ENCODE measurements around the gene ERGIC1.

ERGIC1 gene

DNA sequence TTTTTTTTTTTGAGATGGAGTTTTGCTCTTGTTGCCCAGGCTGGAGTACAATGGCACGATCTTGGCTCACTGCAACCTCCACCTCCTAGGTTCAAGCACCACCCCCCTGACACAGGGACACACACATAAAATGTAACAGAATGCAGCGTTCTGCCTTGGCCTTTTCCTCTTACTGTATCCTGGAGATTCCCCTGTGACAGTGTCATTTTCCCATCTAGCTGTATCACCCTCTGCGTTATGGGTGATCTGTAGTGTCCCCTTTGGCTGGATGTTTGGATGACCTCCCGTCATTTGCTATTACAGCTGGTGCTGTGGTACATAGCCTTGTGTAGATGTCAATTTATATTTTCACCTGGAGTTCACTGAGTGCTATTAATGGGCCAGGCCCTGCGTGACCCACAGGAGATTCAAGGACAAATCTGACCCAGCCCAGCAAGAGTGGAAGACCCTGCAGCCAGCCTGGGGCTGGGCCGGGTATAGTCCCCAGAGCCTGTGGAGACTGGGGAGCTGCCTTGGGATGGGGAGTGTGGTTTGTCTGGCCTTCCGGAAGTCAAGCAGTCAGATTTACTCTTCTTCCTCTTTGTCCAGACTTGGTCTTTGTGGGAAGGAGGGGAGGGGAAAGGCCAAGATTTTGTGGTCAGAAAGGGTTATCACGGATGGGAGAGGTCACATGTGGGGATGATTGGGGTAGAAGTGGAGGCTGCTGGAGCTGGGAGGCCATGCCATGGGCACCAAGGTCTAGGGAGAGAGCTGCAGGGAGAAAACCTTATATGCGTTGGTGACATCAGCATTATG, 43.6 kb downstream of the ERGIC1 start:
- DNase-seq (ENCODE audit: low read depth): no peak
- no peak overlapping the region for H3K4me3 ChIP-seq (ENCODE audit: low read depth, low read length)
- TF ChIP-seq, protein P1, sequence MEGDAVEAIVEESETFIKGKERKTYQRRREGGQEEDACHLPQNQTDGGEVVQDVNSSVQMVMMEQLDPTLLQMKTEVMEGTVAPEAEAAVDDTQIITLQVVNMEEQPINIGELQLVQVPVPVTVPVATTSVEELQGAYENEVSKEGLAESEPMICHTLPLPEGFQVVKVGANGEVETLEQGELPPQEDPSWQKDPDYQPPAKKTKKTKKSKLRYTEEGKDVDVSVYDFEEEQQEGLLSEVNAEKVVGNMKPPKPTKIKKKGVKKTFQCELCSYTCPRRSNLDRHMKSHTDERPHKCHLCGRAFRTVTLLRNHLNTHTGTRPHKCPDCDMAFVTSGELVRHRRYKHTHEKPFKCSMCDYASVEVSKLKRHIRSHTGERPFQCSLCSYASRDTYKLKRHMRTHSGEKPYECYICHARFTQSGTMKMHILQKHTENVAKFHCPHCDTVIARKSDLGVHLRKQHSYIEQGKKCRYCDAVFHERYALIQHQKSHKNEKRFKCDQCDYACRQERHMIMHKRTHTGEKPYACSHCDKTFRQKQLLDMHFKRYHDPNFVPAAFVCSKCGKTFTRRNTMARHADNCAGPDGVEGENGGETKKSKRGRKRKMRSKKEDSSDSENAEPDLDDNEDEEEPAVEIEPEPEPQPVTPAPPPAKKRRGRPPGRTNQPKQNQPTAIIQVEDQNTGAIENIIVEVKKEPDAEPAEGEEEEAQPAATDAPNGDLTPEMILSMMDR (IDR thresholded peaks at IDR 0.05; ENCODE audit: low read depth, low read length, missing control alignments): no peak
- in situ Hi-C loops (cut with HindIII; ENCODE audit: low sequenced_read_pairs): loop anchor here (25.0 kb wide), 1 partner anchor 90 kb away; no protein-coding TSS in a partner anchor

DNA sequence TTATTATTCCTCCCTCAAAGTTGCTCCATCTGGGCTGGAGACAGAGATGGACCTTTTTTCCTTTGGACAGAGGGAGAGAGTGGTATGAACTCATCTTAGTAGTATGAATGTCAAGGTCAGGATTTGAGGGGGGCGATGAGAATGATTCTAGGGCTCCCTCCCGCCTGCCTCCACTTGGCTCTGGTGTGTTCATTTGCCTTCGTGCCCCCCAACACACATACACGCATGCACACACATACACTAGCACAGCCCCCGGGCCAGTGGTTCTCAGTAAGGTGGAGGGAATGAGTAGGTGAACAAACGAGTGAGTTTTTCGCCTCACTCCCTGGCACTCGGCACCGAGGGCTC, 44.5 kb downstream of the ERGIC1 start:
- in situ Hi-C loops (cut with HindIII; ENCODE audit: low sequenced_read_pairs): loop anchor here (25.0 kb wide), 1 partner anchor 91 kb away; no protein-coding TSS in a partner anchor
- no peak for DNase-seq (ENCODE audit: low read depth)
- H3K4me3 ChIP-seq (ENCODE audit: low read depth, low read length): no peak overlapping the region
- TF ChIP-seq, protein P1 (IDR thresholded peaks at IDR 0.05; ENCODE audit: low read depth, low read length, missing control alignments): no peak

DNA sequence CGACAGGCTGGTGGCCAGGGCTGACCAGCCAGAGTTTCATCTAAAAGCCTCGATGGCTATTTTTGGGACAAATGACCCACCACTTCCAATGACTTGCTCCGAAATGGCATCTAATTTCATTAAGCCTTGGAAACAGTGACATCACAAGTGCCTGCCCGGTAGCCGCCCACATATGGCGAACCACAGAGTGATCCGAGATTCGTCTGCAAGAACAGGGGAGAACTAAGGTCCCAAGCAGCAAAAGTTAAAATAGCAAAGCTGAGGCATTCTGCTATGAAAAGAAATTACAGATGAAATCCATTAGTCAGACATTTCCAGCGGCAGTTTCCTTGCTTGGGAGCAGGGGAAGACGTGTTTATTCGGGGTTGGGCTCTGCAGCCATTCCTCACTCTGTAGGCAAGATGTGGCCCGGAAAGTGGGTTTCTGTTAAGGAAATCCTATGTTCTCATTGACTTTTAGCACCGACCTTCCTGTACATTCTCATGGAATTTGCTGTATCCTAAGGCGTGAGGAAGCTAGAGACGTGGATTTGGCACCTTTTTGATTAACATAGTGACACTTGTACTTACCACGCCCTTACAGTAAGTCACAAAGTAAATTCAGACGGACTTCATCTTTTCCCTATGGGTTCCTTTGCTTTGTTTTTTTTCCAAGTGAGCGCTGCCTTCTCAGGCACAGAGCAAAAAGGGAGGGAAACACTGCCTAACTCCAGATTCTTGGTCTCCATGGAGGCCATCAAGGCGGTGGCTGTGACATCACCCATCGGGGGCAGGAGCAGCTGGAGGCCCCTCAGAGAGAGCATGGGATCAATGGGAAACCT, 45.1 kb downstream of the ERGIC1 start:
- H3K4me3 ChIP-seq (ENCODE audit: low read depth, low read length): no peak overlapping the region
- no peak for DNase-seq (ENCODE audit: low read depth)
- TF ChIP-seq, protein P1 (IDR thresholded peaks at IDR 0.05; ENCODE audit: low read depth, low read length, missing control alignments): no peak
- in situ Hi-C loops (cut with HindIII; ENCODE audit: low sequenced_read_pairs): loop anchor here (25.0 kb wide), 1 partner anchor 92 kb away; no protein-coding TSS in a partner anchor

DNA sequence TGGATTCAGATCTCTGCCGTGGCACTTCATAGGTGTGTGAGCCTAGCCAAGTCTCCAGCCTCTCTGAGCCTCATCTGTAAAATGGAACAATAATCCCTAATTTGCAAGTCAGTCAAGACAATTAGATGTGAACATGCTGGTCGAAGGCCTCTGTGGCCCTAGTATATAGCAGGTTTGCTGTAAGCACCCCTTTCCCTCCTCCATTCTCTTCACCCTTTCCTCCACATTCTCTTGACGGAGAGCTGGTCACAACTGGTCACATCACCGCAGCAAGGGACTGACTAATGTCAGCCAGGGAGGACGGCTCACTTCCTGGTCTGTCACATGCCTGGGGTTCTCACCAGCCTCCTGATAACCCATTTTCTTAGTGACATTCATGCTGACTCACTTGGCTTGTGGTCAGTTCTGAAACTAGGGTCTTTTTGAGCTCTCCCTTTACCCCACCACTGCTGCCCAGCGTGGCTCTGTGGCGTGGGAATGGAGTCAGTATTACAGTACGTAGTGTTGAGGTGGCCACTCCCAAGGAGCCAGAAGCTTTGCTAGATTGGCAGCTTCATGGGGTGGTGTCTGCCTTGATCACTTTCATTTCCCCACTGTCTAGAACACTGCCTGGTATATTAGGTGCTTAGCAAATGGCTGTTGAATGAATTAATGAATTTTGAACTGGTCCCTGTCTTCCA, 47.8 kb downstream of the ERGIC1 start:
- H3K4me3 ChIP-seq (ENCODE audit: low read depth, low read length): no peak overlapping the region
- no peak for DNase-seq (ENCODE audit: low read depth)
- in situ Hi-C loops (cut with HindIII; ENCODE audit: low sequenced_read_pairs): loop anchor here (25.0 kb wide), 1 partner anchor 95 kb away; no protein-coding TSS in a partner anchor
- TF ChIP-seq, protein P1 (IDR thresholded peaks at IDR 0.05; ENCODE audit: low read depth, low read length, missing control alignments): no peak

DNA sequence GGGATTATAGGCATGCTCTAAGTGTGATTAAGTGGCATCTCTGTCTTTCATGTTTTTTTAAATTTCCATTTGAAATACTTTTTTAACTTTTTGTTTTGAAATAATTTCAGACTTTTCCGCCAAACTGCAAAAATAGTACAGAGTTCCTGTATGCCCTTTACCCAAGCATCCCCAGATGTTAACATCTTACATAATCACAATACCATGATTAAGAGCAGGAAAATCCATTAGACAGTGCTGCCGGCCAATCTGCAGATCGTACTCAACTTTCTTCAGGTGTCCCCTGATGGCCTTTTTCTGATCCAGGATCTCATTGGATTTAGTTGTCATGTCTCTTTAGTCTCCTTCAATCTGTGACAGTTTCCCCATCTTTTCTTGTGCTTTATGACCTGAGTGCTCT, 49.0 kb downstream of the ERGIC1 start:
- TF ChIP-seq, protein P1 (IDR thresholded peaks at IDR 0.05; ENCODE audit: low read depth, low read length, missing control alignments): no peak
- in situ Hi-C loops (cut with HindIII; ENCODE audit: low sequenced_read_pairs): loop anchor here (25.0 kb wide), 1 partner anchor 96 kb away; no protein-coding TSS in a partner anchor
- DNase-seq (ENCODE audit: low read depth): no peak
- no peak overlapping the region for H3K4me3 ChIP-seq (ENCODE audit: low read depth, low read length)
